GM04504 (cell line): ENCODE data around the gene CFHR2.

Experiments used
- DNase-seq: peaks from one replicate; pipeline ENCODE4 v3.0.0-alpha.2; 2012; ENCODE audit warnings: low read depth

Gene CFHR2

DNA sequence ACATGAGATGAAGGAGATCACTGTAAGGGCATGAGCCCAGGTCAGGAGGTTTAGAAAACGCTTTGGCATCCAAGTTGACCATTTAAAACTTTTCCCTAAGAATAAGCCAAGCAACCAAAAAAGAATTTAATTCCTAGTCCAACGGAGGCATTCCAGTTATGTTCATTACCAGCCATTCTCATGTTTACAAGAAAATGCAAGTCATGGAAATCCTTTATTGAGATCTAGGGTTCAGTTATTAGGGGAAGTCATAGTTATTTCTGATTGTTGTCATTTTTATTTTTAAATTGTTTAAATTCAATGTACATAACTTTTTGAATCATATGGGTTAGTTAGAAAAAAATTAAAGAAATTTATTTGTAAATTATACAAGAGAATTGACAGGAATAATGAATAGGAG is 58.3 kb downstream of the CFHR2 start:
- DNase-seq: no peak

DNA sequence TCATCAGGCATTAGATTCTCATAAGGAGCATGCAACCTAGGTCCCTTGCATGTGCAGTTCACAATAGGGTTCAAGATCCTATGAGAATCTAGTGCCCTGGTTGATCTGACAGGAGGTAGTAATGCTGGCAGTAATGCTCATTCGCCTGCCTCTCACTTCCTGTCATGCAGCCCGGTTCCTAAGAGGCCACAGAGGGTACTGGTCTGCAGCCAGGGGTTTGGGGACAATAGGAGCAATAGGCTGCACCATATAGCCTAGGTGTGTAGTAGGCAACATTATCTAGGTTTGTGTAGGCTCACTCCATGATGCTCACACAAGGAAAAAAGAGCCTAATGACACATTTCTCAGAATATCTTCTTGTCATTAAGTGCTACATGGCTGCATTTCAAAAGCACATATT is 59.6 kb downstream of the CFHR2 start:
- DNase-seq: no peak

DNA sequence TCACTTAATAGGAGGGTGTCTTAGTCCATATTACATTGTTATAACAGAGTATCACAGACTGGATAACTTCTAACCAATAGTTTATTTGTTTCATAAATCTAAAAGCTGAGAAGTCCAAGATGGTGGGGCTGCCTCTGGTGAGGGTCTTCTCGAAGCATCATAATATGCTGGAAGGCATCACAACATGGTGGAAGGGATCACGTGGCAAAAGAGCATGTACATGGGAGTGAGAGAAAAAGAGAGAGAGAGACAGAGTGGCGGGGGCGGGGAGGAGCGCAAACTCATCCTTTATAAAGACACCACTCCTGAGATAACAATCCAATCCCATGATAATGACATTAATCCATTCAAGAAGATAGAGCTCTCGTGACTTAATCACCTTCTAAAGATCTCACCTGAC is 65.3 kb downstream of the CFHR2 start:
- no peak for DNase-seq
